Activated CD8-positive, alpha-beta memory T cell treated with anti-CD3 and anti-CD28 coated beads, Interleukin-2, amount 10 ng/mL, durations not matched to agents 7 days and 5 days (primary cell): ENCODE results near the gene HOXA10. TPM values are rescaled to one million over a fixed set of nuclear protein-coding genes. Genes with fewer than 3 reads are reported as not detected.

Experiments
- ATAC-seq: fragments of 150-1000 bp; cut with Tn5 transposase; one replicate; pipeline ENCODE4 v1.10.0; 2021; ENCODE audit warnings: moderate library complexity
- CTCF ChIA-PET: fragments of 350-600 bp; sonication (Branson Sonifier 250); formaldehyde crosslinking; loops from one replicate; lab custom pipeline; 2021; ENCODE audit warnings: antibody characterized with exemption; lab: Charles Lee
- DNase-seq: peaks from one replicate; pipeline ENCODE4 v3.0.0-alpha.2; 2020
- H3K27ac Mint-ChIP-seq: one replicate; pipeline ENCODE4 v1.8.0; 2021; ENCODE audit warnings: mild to moderate bottlenecking, mixed read lengths
- H3K27me3 Mint-ChIP-seq: one replicate; pipeline ENCODE4 v1.8.0; 2021; ENCODE audit warnings: mixed read lengths
- H3K36me3 Mint-ChIP-seq: one replicate; pipeline ENCODE4 v1.8.0; 2021; ENCODE audit warnings: mild to moderate bottlenecking, mixed read lengths
- H3K4me1 Mint-ChIP-seq: one replicate; pipeline ENCODE4 v1.8.0; 2021; ENCODE audit warnings: mixed read lengths
- H3K4me3 Mint-ChIP-seq: one replicate; pipeline ENCODE4 v1.8.0; 2021; ENCODE audit warnings: mild to moderate bottlenecking, moderate library complexity, mixed read lengths
- H3K9me3 Mint-ChIP-seq: one replicate; pipeline ENCODE4 v1.8.0; 2022; ENCODE audit warnings: low read depth, mixed read lengths
- total RNA-seq, 2 experiments: library from RNA; stranded (reverse); gene quantifications; one replicate each; pipeline ENCODE4 v1.2.3, GENCODE V29; 2021

Gene HOXA10
- total RNA-seq, 2 experiments from 2014 or later: not detected

- H3K27me3 Mint-ChIP-seq: peaks cover 74% of the 10 kb centered on the region
- no peak for ATAC-seq
- CTCF ChIA-PET: interaction anchor here (1.7 kb wide), 1 partner anchor 9 kb away, joined by 4 read pairs; no protein-coding TSS in a partner anchor
- no peaks in the 10 kb centered on the region for H3K9me3 Mint-ChIP-seq
- no peak overlapping the region for H3K4me3 Mint-ChIP-seq
- DNase-seq: no peak
- H3K36me3 Mint-ChIP-seq: no peaks in the 10 kb centered on the region
- H3K4me1 Mint-ChIP-seq: peaks cover 4% of the 10 kb centered on the region
- no peak overlapping the region for H3K27ac Mint-ChIP-seq
Measured at GRCh38 chr7:27177795-27178320, 3.7 kb upstream of the HOXA10 start.

GRCh38 chr7:27176962-27177794 lies 3.1 kb upstream of the HOXA10 start:
- Mint-ChIP-seq H3K27me3 (peaks cover 74% of the 10 kb centered on the region), H3K9me3 (no peaks in the 10 kb centered on the region), H3K36me3 (no peaks in the 10 kb centered on the region), H3K4me1 (peaks cover 5% of the 10 kb centered on the region), H3K27ac (no peak overlapping the region), H3K4me3 (no peak overlapping the region)
- DNase-seq: no peak
- CTCF ChIA-PET: interaction anchor here (0.9 to 1.9 kb wide), 2 partner anchors 11 to 16 kb away, joined by 3 to 7 read pairs; no protein-coding TSS in a partner anchor
- no peak for ATAC-seq

- Mint-ChIP-seq H3K4me1 (peaks cover 9% of the 10 kb centered on the region), H3K36me3 (peaks cover 2% of the 10 kb centered on the region), H3K27ac (no peak overlapping the region), H3K9me3 (no peaks in the 10 kb centered on the region), H3K27me3 (peaks cover 75% of the 10 kb centered on the region), H3K4me3 (no peak overlapping the region)
- no peak for DNase-seq
- CTCF ChIA-PET: interaction anchor here (0.9 to 1.9 kb wide), 2 partner anchors 12 to 16 kb away, joined by 3 to 7 read pairs; no protein-coding TSS in a partner anchor
- no peak for ATAC-seq
Measured at GRCh38 chr7:27176524-27176845, 2.4 kb upstream of the HOXA10 start.

GRCh38 chr7:27175626-27176523 lies 1.8 kb upstream of the HOXA10 start:
- H3K27me3 Mint-ChIP-seq: peaks cover 76% of the 10 kb centered on the region
- peaks cover 10% of the 10 kb centered on the region for H3K4me1 Mint-ChIP-seq
- peaks cover 2% of the 10 kb centered on the region for H3K36me3 Mint-ChIP-seq
- no peak overlapping the region for H3K4me3 Mint-ChIP-seq
- no peaks in the 10 kb centered on the region for H3K9me3 Mint-ChIP-seq
- no peak for ATAC-seq
- no peak overlapping the region for H3K27ac Mint-ChIP-seq
- DNase-seq: no peak
- CTCF ChIA-PET: interaction anchor here (0.9 to 1.9 kb wide), 2 partner anchors 12 to 15 kb away, joined by 3 to 7 read pairs; no protein-coding TSS in a partner anchor

- H3K4me3 Mint-ChIP-seq: no peak overlapping the region
- CTCF ChIA-PET: interaction anchor here (0.9 kb wide), 1 partner anchor 12 kb away, joined by 3 read pairs; no protein-coding TSS in a partner anchor
- H3K27ac Mint-ChIP-seq: peak overlapping the region; percentile 49
Measured at GRCh38 chr7:27174874-27175625, 930 bp upstream of the HOXA10 start.

GRCh38 chr7:27173511-27173955 lies 587 bp downstream of the HOXA10 start:
- peaks cover 7% of the 10 kb centered on the region for H3K4me1 Mint-ChIP-seq
- H3K27me3 Mint-ChIP-seq: peaks cover 80% of the 10 kb centered on the region
- DNase-seq (no peak), ATAC-seq (peak; percentile 33)
- no peak overlapping the region for H3K4me3 Mint-ChIP-seq
- peaks cover 2% of the 10 kb centered on the region for H3K36me3 Mint-ChIP-seq
- no peaks in the 10 kb centered on the region for H3K9me3 Mint-ChIP-seq
- no peak overlapping the region for H3K27ac Mint-ChIP-seq
- CTCF ChIA-PET: interaction anchor here (1.2 to 1.3 kb wide), 2 partner anchors 22 to 23 kb away, joined by 3 to 5 read pairs; no protein-coding TSS in a partner anchor

More at GRCh38 chr7:27174874-27175625, 930 bp upstream of the HOXA10 start:
- no peaks in the 10 kb centered on the region for H3K9me3 Mint-ChIP-seq
- no peak for DNase-seq
- H3K27me3 Mint-ChIP-seq: peaks cover 80% of the 10 kb centered on the region
- H3K4me1 Mint-ChIP-seq: peaks cover 10% of the 10 kb centered on the region
- ATAC-seq: no peak
- H3K36me3 Mint-ChIP-seq: peaks cover 2% of the 10 kb centered on the region

- DNase-seq (no peak), ATAC-seq (peak; percentile 12)
- no peak overlapping the region for H3K27ac Mint-ChIP-seq
Measured at GRCh38 chr7:27172823-27173510, 1.2 kb downstream of the HOXA10 start.

GRCh38 chr7:27172315-27172774 lies 1.8 kb downstream of the HOXA10 start:
- peaks cover 80% of the 10 kb centered on the region for H3K27me3 Mint-ChIP-seq
- no peak overlapping the region for H3K4me3 Mint-ChIP-seq
- CTCF ChIA-PET: interaction anchor here (1.0 to 1.3 kb wide), 4 partner anchors 14 to 24 kb away, joined by 3 to 5 read pairs (median 4); no protein-coding TSS in a partner anchor
- peaks cover 7% of the 10 kb centered on the region for H3K4me1 Mint-ChIP-seq
- H3K9me3 Mint-ChIP-seq: no peaks in the 10 kb centered on the region
- H3K27ac Mint-ChIP-seq: peak overlapping the region; percentile 11
- ATAC-seq (no peak), DNase-seq (no peak)
- peaks cover 2% of the 10 kb centered on the region for H3K36me3 Mint-ChIP-seq

More at GRCh38 chr7:27172823-27173510, 1.2 kb downstream of the HOXA10 start:
- Mint-ChIP-seq H3K27me3 (peaks cover 80% of the 10 kb centered on the region), H3K4me1 (peaks cover 7% of the 10 kb centered on the region), H3K36me3 (peaks cover 2% of the 10 kb centered on the region), H3K4me3 (no peak overlapping the region), H3K9me3 (no peaks in the 10 kb centered on the region)
- CTCF ChIA-PET: interaction anchor here (1.2 to 1.3 kb wide), 3 partner anchors 14 to 23 kb away, joined by 3 to 5 read pairs (median 4); no protein-coding TSS in a partner anchor

- peaks cover 81% of the 10 kb centered on the region for H3K27me3 Mint-ChIP-seq
- ATAC-seq (no peak), DNase-seq (no peak)
- no peak overlapping the region for H3K4me3 Mint-ChIP-seq
- H3K9me3 Mint-ChIP-seq: no peaks in the 10 kb centered on the region
- CTCF ChIA-PET: interaction anchor here (1.0 to 1.7 kb wide), 4 partner anchors 11 to 40 kb away, joined by 3 to 5 read pairs (median 4); no protein-coding TSS in a partner anchor
- H3K27ac Mint-ChIP-seq: peak overlapping the region; percentile 35
- peaks cover 7% of the 10 kb centered on the region for H3K4me1 Mint-ChIP-seq
- peaks cover 2% of the 10 kb centered on the region for H3K36me3 Mint-ChIP-seq
Measured at GRCh38 chr7:27171637-27172314, 2.3 kb downstream of the HOXA10 start.

GRCh38 chr7:27171325-27171636 lies 2.8 kb downstream of the HOXA10 start:
- Mint-ChIP-seq H3K36me3 (peaks cover 2% of the 10 kb centered on the region), H3K27me3 (peaks cover 81% of the 10 kb centered on the region), H3K9me3 (no peaks in the 10 kb centered on the region), H3K4me3 (no peak overlapping the region), H3K27ac (peak overlapping the region; percentile 35), H3K4me1 (peaks cover 7% of the 10 kb centered on the region)
- ATAC-seq: no peak
- DNase-seq: no peak
- CTCF ChIA-PET: interaction anchor here (1.0 to 1.7 kb wide), 3 partner anchors 10 to 40 kb away, joined by 3 to 5 read pairs (median 3); no protein-coding TSS in a partner anchor
